ENCODE data around the gene TBR1. TPM values are rescaled to one million over a fixed set of nuclear protein-coding genes. Genes with fewer than 3 reads are reported as not detected.

TBR1 gene
- total and polyA plus RNA-seq, 4 donors, result not detected

DNA sequence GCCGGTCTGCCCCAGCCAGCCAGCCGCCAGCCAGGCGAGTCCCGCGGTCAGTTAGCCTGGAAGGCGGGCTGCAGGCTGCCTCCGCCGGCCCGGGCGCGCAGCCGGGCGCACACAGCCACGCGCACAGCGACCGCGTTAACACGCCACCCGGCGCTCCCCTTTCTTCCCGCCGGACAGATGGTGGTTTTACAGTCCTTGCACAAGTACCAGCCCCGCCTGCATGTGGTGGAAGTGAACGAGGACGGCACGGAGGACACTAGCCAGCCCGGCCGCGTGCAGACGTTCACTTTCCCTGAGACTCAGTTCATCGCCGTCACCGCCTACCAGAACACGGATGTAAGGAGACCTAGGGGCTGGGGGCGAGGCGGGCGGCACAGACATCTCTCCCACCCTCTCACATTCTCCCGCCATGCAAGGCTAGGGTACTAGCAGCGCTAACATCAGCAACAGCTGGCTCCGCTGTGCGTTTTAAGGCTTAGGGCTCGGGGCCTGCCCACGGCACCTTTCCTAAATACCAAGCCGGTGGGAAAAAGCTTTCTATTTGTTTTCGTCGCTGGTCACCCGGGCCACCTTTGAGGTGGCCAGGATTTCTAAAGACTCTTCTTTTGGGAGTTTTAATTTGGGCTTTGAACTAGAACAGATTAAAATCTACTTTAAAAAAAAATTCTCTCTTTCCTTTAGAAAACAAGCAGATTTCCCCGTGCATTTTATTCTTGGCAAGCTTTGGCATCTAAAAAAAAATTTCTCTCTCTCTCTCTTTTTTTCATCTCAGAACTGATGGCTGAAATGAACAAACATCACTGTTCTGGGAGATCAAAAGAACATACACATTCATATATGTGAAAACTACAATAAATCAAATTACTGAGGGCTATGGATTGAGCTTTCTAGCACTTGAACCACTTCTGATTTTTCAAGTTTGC lies 2.9 kb downstream of the TBR1 start:
- no peaks in the 10 kb centered on the region for H3K36me3 ChIP-seq (ENCODE audit: control insufficient read depth in 1 of 2, insufficient read depth in 2 of 2, low read length in 1 of 2)
- H3K9me3 ChIP-seq (ENCODE audit: control insufficient read depth, low read length), result no peaks in the 10 kb centered on the region
- no peak for DNase-seq
- ATAC-seq (ENCODE audit: low FRiP score), result no peak
- H3K4me3 ChIP-seq (ENCODE audit: low read length in 2 of 2), result no peak overlapping the region
- 9 to 10% methylated on average over 48 to 49 of the region's 49 CpGs for WGBS, 2 donors
- peaks cover 0 to 1% of the 10 kb centered on the region in 2 donors for H3K27me3 ChIP-seq (ENCODE audit: control insufficient read depth in 1 of 2, insufficient read depth in 2 of 2, low read length in 1 of 2)
- intact Hi-C loops (cut with DNase I), result no loop called here
- H3K27ac ChIP-seq (ENCODE audit: low read depth in 1 of 2, low read length in 2 of 2), result no peak overlapping the region
- no peaks in the 10 kb centered on the region for H3K4me1 ChIP-seq (ENCODE audit: control insufficient read depth in 1 of 2, insufficient read depth in 2 of 2, low read length in 2 of 2)

DNA sequence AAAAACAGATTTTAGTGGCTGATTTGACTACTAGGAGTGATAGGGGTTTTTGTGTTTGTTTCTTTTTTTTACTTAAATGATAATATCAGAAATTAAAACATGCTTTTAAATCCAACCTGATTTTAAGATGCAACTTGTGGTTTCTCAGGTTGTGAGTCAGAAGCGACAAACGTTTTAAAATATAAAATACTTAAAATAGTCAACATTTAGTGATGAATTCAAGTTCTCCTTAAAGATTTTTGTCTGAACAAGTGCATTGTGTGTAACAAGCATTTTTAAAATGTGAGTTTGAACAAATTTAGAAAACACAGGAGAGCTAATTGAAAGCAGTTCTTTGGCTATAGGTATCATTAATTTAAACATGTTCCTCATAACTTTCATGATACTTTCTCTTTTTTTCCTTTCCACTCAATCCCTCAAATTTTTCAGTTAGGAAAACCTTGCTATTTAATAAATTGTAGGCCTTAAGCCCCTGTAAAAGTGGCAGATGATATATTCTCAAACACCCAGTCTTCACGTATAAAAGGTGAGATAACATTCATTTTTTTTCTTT lies 3.6 kb downstream of the TBR1 start:
- Histone ChIP-seq H3K27me3 (ENCODE audit: control insufficient read depth in 1 of 2, insufficient read depth in 2 of 2, low read length in 1 of 2) (peaks cover 0 to 1% of the 10 kb centered on the region in 2 donors), H3K4me1 (ENCODE audit: control insufficient read depth in 1 of 2, insufficient read depth in 2 of 2, low read length in 2 of 2) (no peaks in the 10 kb centered on the region), H3K9me3 (ENCODE audit: control insufficient read depth, low read length) (no peaks in the 10 kb centered on the region), H3K36me3 (ENCODE audit: control insufficient read depth in 1 of 2, insufficient read depth in 2 of 2, low read length in 1 of 2) (no peaks in the 10 kb centered on the region), H3K4me3 (ENCODE audit: low read length in 2 of 2) (no peak overlapping the region), H3K27ac (ENCODE audit: low read depth in 1 of 2, low read length in 2 of 2) (no peak overlapping the region)
- 90 to 91% methylated on average over 3 of the region's 3 CpGs for WGBS, 2 donors
- intact Hi-C loops (cut with DNase I), result no loop called here
- ATAC-seq (ENCODE audit: low FRiP score) (no peak), DNase-seq (no peak)

DNA sequence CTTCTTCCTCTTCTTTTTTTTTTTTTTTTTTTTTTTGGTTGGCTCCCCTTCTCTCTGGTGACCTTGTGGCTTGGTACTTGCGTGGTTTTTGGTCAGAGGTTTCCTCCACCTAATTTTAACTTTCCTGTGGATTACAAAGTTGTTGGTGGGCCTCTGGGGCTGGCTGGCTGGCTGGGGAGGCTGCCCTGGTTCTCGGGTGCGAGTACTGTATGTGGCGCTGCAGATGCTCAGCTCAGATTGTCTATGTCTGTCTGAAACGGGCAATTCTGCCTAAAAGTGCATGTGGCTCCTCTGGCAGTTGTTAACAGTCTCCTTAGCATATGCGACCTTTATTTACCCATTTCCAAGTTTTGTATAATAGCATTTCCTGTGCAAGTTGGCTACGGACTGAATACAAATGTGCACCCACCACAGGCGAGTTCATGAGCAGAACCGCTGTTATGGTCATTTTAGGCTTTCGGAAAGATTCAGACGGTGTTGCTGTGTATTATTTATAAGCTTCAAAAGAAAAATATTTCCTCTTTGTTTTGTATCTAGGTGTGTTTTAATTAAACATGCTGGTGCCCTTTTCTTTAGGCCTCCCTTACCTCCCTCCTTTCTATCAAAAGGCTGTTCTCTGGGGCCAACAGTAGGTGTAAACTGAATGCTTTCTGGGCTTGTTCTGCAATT lies 4.4 kb downstream of the TBR1 start:
- ATAC-seq (ENCODE audit: low FRiP score), result no peak

DNA sequence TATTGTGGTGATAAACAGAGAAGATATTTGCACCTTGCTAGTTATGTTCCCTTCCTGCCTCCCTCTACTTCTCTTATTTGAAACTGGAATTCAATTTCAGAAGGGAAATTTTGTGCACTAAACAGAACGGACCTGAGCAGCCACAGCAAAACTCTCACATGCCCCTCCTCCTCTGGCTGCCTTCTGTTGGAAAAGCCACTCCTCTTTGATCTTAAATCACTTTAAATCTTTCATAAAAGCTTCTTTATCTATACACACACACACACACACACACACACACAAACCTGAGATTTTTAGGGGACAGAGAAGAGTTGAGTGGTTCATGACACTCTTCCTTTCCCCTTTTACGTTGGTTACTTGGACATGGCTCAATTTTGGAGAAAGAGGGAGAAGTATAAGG lies 5.6 kb downstream of the TBR1 start:
- Histone ChIP-seq H3K36me3 (ENCODE audit: control insufficient read depth in 1 of 2, insufficient read depth in 2 of 2, low read length in 1 of 2) (no peaks in the 10 kb centered on the region), H3K9me3 (ENCODE audit: control insufficient read depth, low read length) (peaks cover 1% of the 10 kb centered on the region), H3K27me3 (ENCODE audit: control insufficient read depth in 1 of 2, insufficient read depth in 2 of 2, low read length in 1 of 2) (peaks cover 0 to 3% of the 10 kb centered on the region in 2 donors), H3K4me3 (ENCODE audit: low read length in 2 of 2) (no peak overlapping the region), H3K4me1 (ENCODE audit: control insufficient read depth in 1 of 2, insufficient read depth in 2 of 2, low read length in 2 of 2) (no peaks in the 10 kb centered on the region), H3K27ac (ENCODE audit: low read depth in 1 of 2, low read length in 2 of 2) (no peak overlapping the region)
- no peak for DNase-seq
- no peak for ATAC-seq (ENCODE audit: low FRiP score)
- intact Hi-C loops (cut with DNase I), result no loop called here
- WGBS, 2 donors, result 63 to 76% methylated on average over 2 of the region's 2 CpGs

More for the DNA sequence above, 4.4 kb downstream of the TBR1 start:
- Histone ChIP-seq H3K27ac (ENCODE audit: low read depth in 1 of 2, low read length in 2 of 2) (no peak overlapping the region), H3K27me3 (ENCODE audit: control insufficient read depth in 1 of 2, insufficient read depth in 2 of 2, low read length in 1 of 2) (peaks cover 0 to 1% of the 10 kb centered on the region in 2 donors), H3K4me1 (ENCODE audit: control insufficient read depth in 1 of 2, insufficient read depth in 2 of 2, low read length in 2 of 2) (no peaks in the 10 kb centered on the region), H3K36me3 (ENCODE audit: control insufficient read depth in 1 of 2, insufficient read depth in 2 of 2, low read length in 1 of 2) (no peaks in the 10 kb centered on the region), H3K9me3 (ENCODE audit: control insufficient read depth, low read length) (no peaks in the 10 kb centered on the region), H3K4me3 (ENCODE audit: low read length in 2 of 2) (no peak overlapping the region)
- DNase-seq, result no peak
- WGBS, 2 donors, result 82 to 88% methylated on average over 11 of the region's 11 CpGs
- intact Hi-C loops (cut with DNase I), result no loop called here

DNA sequence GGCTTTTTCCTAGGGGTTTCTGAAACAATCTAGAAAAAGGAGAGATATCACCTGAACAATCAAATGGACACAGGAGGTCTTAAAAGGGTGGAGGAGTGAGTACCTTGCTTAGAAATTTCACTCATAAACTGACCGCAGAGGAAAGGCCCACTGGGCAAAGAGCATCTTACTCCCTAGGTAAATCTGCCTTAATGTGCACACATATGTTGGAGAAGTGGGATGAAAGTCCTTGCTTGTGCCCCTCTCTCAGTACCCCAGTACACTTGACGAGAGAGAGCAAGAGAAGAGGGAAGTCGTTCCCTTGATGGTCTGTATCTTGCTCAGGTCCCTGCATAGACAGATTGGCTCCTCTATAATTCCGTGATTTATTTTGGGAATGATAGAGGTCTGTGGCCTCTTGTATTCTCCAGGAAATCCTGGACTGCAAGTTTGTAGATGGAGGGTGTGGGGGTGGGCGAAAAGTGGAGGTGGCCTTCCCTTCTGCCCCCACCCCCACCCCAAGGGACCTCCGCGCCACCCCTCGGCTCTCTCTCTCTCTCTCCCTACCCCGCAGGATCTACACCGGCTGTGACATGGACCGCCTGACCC lies 6.8 kb downstream of the TBR1 start:
- Histone ChIP-seq H3K27ac (ENCODE audit: low read depth in 1 of 2, low read length in 2 of 2) (no peak overlapping the region), H3K4me3 (ENCODE audit: low read length in 2 of 2) (no peak overlapping the region), H3K36me3 (ENCODE audit: control insufficient read depth in 1 of 2, insufficient read depth in 2 of 2, low read length in 1 of 2) (no peaks in the 10 kb centered on the region), H3K9me3 (ENCODE audit: control insufficient read depth, low read length) (peaks cover 1% of the 10 kb centered on the region), H3K27me3 (ENCODE audit: control insufficient read depth in 1 of 2, insufficient read depth in 2 of 2, low read length in 1 of 2) (peaks cover 0 to 3% of the 10 kb centered on the region in 2 donors), H3K4me1 (ENCODE audit: control insufficient read depth in 1 of 2, insufficient read depth in 2 of 2, low read length in 2 of 2) (no peaks in the 10 kb centered on the region)
- no peak for DNase-seq
- no peak for ATAC-seq (ENCODE audit: low FRiP score)
- WGBS, 2 donors, result 46 to 56% methylated on average over 11 of the region's 11 CpGs
- intact Hi-C loops (cut with DNase I), result no loop called here

DNA sequence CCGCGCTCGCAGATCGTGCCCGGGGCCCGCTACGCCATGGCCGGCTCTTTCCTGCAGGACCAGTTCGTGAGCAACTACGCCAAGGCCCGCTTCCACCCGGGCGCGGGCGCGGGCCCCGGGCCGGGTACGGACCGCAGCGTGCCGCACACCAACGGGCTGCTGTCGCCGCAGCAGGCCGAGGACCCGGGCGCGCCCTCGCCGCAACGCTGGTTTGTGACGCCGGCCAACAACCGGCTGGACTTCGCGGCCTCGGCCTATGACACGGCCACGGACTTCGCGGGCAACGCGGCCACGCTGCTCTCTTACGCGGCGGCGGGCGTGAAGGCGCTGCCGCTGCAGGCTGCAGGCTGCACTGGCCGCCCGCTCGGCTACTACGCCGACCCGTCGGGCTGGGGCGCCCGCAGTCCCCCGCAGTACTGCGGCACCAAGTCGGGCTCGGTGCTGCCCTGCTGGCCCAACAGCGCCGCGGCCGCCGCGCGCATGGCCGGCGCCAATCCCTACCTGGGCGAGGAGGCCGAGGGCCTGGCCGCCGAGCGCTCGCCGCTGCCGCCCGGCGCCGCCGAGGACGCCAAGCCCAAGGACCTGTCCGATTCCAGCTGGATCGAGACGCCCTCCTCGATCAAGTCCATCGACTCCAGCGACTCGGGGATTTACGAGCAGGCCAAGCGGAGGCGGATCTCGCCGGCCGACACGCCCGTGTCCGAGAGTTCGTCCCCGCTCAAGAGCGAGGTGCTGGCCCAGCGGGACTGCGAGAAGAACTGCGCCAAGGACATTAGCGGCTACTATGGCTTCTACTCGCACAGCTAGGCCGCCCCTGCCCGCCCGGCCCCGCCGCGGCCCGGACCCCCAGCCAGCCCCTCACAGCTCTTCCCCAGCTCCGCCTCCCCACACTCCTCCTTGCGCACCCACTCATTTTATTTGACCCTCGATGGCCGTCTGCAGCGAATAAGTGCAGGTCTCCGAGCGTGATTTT lies 7.6 kb downstream of the TBR1 start:
- peak overlapping the region in 1 of 2 donors; percentile 6 for H3K4me3 ChIP-seq (ENCODE audit: low read length in 2 of 2)
- H3K27ac ChIP-seq (ENCODE audit: low read depth in 1 of 2, low read length in 2 of 2), result no peak overlapping the region
- H3K27me3 ChIP-seq (ENCODE audit: control insufficient read depth in 1 of 2, insufficient read depth in 2 of 2, low read length in 1 of 2), result peaks cover 0 to 3% of the 10 kb centered on the region in 2 donors
- intact Hi-C loops (cut with DNase I), result no loop called here
- H3K9me3 ChIP-seq (ENCODE audit: control insufficient read depth, low read length), result peaks cover 1% of the 10 kb centered on the region
- no peak for DNase-seq
- 6 to 8% methylated on average over 105 to 125 of the region's 125 CpGs for WGBS, 2 donors
- H3K4me1 ChIP-seq (ENCODE audit: control insufficient read depth in 1 of 2, insufficient read depth in 2 of 2, low read length in 2 of 2), result no peaks in the 10 kb centered on the region
- no peaks in the 10 kb centered on the region for H3K36me3 ChIP-seq (ENCODE audit: control insufficient read depth in 1 of 2, insufficient read depth in 2 of 2, low read length in 1 of 2)
- ATAC-seq (ENCODE audit: low FRiP score), result peak; percentile 48

DNA sequence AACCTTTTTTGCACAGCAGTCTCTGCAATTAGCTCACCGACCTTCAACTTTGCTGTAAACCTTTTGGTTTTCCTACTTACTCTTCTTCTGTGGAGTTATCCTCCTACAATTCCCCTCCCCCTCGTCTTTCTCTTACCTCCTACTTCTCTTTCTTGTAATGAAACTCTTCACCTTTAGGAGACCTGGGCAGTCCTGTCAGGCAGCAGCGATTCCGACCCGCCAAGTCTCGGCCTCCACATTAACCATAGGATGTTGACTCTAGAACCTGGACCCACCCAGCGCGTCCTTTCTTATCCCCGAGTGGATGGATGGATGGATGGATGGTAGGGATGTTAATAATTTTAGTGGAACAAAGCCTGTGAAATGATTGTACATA lies 8.3 kb downstream of the TBR1 start:
- Histone ChIP-seq H3K27me3 (ENCODE audit: control insufficient read depth in 1 of 2, insufficient read depth in 2 of 2, low read length in 1 of 2) (peaks cover 0 to 3% of the 10 kb centered on the region in 2 donors), H3K36me3 (ENCODE audit: control insufficient read depth in 1 of 2, insufficient read depth in 2 of 2, low read length in 1 of 2) (no peaks in the 10 kb centered on the region), H3K4me1 (ENCODE audit: control insufficient read depth in 1 of 2, insufficient read depth in 2 of 2, low read length in 2 of 2) (no peaks in the 10 kb centered on the region), H3K27ac (ENCODE audit: low read depth in 1 of 2, low read length in 2 of 2) (no peak overlapping the region), H3K9me3 (ENCODE audit: control insufficient read depth, low read length) (peaks cover 1% of the 10 kb centered on the region), H3K4me3 (ENCODE audit: low read length in 2 of 2) (no peak overlapping the region)
- DNase-seq, result no peak
- ATAC-seq (ENCODE audit: low FRiP score), result no peak
- intact Hi-C loops (cut with DNase I), result no loop called here
- 21 to 22% methylated on average over 9 of the region's 9 CpGs for WGBS, 2 donors

Data from aorta (tissue), 5 donors.